IMR-90 (cell line): Measurements from ENCODE around the gene ELAVL1.

Experiments used
- BHLHE40 ChIP-seq: fragments of 150-350 bp; IDR thresholded peaks from 2 replicates; pipeline ENCODE4 v1.6.1; 2016; ENCODE audit warnings: mild to moderate bottlenecking, low read depth, low read length
- CHD1 ChIP-seq: IDR thresholded peaks from 2 replicates; pipeline ENCODE4 v1.6.1; 2012; ENCODE audit warnings: low read depth, low read length, improper control_type of control experiment
- FOS ChIP-seq: fragments of 150-350 bp; IDR thresholded peaks from 2 replicates; pipeline ENCODE4 v1.6.1; 2016; ENCODE audit warnings: low read depth, low read length
- MAFK ChIP-seq: IDR thresholded peaks from 2 replicates; pipeline ENCODE4 v1.6.1; 2012; ENCODE audit warnings: low read depth, low read length, improper control_type of control experiment
- MXI1 ChIP-seq: IDR thresholded peaks from 2 replicates; pipeline ENCODE4 v1.6.1; 2012; ENCODE audit warnings: low read depth, mild to moderate bottlenecking, low read length, moderate library complexity, borderline replicate concordance
- POLR2A ChIP-seq: IDR thresholded peaks from 2 replicates; pipeline ENCODE4 v1.6.1; 2012; ENCODE audit warnings: mild to moderate bottlenecking, low read depth, low read length
- RAD21 ChIP-seq: IDR thresholded peaks from 2 replicates; pipeline ENCODE4 v1.6.1; 2012; ENCODE audit warnings: low read length, improper control_type of control experiment
- RFX5 ChIP-seq: IDR thresholded peaks from 2 replicates; pipeline ENCODE4 v1.8.0; 2012; ENCODE audit warnings: low read depth, mild to moderate bottlenecking, low read length, moderate library complexity
- SMC3 ChIP-seq: fragments of 150-350 bp; IDR thresholded peaks from 2 replicates; pipeline ENCODE4 v1.6.1; 2016; ENCODE audit warnings: low read depth, mild to moderate bottlenecking, antibody characterized with exemption, low read length, moderate library complexity
- TF ChIP-seq, protein P1 (sequence below): conservative IDR thresholded peaks from 2 replicates; pipeline ENCODE4 v1.5.1; 2012; ENCODE audit warnings: mild to moderate bottlenecking, low read depth, low read length, improper control_type of control experiment
- TF ChIP-seq, protein P2 (sequence below): fragments of 150-350 bp; IDR thresholded peaks from 2 replicates; pipeline ENCODE4 v1.6.1; 2017; ENCODE audit warnings: mild to moderate bottlenecking, antibody characterized with exemption, low read length, low read depth

DNA sequence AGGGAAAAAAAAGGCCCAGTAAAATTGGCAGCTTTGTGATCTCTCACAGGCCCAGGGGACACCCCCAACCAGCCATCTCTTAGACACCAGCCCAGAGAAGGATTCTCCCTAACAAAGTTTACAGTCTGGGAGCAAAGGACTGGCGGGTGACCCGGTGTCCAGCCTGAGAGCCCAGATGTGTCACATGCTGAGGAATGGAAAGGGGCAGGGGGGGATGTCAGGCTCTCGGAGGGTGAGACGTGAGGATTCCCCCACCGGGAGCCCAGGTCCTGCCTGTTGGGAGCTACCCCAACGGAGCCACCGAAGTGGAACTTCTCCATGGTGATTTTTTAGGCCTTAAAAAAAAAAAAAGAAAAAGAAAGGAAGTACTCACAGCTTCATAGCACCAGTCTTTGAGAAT, 74.7 kb downstream of the ELAVL1 start:
- TF ChIP-seq, protein P1, sequence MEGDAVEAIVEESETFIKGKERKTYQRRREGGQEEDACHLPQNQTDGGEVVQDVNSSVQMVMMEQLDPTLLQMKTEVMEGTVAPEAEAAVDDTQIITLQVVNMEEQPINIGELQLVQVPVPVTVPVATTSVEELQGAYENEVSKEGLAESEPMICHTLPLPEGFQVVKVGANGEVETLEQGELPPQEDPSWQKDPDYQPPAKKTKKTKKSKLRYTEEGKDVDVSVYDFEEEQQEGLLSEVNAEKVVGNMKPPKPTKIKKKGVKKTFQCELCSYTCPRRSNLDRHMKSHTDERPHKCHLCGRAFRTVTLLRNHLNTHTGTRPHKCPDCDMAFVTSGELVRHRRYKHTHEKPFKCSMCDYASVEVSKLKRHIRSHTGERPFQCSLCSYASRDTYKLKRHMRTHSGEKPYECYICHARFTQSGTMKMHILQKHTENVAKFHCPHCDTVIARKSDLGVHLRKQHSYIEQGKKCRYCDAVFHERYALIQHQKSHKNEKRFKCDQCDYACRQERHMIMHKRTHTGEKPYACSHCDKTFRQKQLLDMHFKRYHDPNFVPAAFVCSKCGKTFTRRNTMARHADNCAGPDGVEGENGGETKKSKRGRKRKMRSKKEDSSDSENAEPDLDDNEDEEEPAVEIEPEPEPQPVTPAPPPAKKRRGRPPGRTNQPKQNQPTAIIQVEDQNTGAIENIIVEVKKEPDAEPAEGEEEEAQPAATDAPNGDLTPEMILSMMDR: no peak
- no peak for TF ChIP-seq SMC3
- no peak for TF ChIP-seq RAD21
- no peak for TF ChIP-seq POLR2A
- no peak for TF ChIP-seq RFX5
- TF ChIP-seq MAFK: no peak
- TF ChIP-seq FOS: no peak
- TF ChIP-seq, protein P2, sequence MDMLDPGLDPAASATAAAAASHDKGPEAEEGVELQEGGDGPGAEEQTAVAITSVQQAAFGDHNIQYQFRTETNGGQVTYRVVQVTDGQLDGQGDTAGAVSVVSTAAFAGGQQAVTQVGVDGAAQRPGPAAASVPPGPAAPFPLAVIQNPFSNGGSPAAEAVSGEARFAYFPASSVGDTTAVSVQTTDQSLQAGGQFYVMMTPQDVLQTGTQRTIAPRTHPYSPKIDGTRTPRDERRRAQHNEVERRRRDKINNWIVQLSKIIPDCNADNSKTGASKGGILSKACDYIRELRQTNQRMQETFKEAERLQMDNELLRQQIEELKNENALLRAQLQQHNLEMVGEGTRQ: no peak
- no peak for TF ChIP-seq BHLHE40
- TF ChIP-seq MXI1: no peak
- no peak for TF ChIP-seq CHD1
